ENCODE data around the gene MTPN. TPM values are rescaled to one million over a fixed set of nuclear protein-coding genes. Genes with fewer than 3 reads are reported as not detected.
A peak's percentile ranks its signal among the peaks of the same experiment; 100 is the strongest.

The MTPN gene, protein sequence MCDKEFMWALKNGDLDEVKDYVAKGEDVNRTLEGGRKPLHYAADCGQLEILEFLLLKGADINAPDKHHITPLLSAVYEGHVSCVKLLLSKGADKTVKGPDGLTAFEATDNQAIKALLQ
- total RNA-seq, result 112 to 115 TPM (median 114 TPM) in 3 replicates

DNA sequence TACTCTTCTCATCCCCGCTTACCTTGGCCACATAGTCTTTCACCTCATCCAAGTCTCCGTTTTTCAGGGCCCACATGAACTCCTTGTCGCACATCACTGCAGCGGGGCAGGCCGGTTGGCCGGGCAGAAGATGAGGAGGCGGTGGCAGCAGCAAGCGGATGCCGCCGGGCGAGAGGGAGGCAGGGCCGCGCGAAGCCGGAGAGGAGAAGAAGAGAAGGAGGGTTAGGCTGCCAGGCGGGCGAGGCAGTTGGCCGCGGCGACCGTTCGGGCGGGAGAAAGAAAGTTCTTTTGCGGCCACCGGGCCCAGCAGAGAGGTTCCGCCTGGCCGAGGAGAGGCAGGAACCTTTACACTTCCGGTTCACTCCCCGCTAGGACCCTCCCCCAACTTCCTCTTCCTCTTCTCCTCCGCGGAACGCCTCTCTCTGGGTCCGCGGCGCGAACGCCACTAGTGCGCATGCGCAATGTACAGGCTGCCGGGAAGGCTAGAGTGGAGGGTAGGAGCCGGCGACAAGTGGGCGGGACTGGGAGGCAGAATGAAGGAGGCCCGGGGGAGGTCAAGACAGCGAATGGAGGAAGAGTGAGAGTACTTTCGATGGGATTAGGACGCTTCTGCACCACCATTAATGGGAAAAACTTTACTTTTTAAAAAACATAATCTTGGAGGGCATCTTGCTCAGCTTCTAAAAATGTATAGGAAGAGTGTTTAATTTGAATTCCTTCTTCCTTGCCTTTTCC is at the start of gene MTPN:
MTPN (minus strand) TSS at position 353 of the 735 bp plus-strand sequence; CDS start at position 94, 259 bp downstream.
- Mint-ChIP-seq H3K4me3 (peak within 1 kb of the TSS; percentile 98), H3K4me1 (peaks cover 34% of the 10 kb centered on the region), H3K9me3 (no peaks in the 10 kb centered on the region), H3K36me3 (no peaks in the 10 kb centered on the region), H3K27me3 (ENCODE audit: low read depth) (no peaks in the 10 kb centered on the region), H3K27ac (peak within 1 kb of the TSS; percentile 84)
- TF ChIP-seq, protein P1, sequence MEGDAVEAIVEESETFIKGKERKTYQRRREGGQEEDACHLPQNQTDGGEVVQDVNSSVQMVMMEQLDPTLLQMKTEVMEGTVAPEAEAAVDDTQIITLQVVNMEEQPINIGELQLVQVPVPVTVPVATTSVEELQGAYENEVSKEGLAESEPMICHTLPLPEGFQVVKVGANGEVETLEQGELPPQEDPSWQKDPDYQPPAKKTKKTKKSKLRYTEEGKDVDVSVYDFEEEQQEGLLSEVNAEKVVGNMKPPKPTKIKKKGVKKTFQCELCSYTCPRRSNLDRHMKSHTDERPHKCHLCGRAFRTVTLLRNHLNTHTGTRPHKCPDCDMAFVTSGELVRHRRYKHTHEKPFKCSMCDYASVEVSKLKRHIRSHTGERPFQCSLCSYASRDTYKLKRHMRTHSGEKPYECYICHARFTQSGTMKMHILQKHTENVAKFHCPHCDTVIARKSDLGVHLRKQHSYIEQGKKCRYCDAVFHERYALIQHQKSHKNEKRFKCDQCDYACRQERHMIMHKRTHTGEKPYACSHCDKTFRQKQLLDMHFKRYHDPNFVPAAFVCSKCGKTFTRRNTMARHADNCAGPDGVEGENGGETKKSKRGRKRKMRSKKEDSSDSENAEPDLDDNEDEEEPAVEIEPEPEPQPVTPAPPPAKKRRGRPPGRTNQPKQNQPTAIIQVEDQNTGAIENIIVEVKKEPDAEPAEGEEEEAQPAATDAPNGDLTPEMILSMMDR (IDR thresholded peaks at IDR 0.05; ENCODE audit: unreplicated experiment), result no peak
- peak; percentile 91 to 97 for DNase-seq (ENCODE audit: low spot score in 2 of 2, unreplicated experiment in 2 of 2)

- Mint-ChIP-seq H3K9me3 (peaks cover 25% of the 10 kb centered on the region), H3K36me3 (peaks cover 5% of the 10 kb centered on the region), H3K4me1 (peaks cover 37% of the 10 kb centered on the region), H3K4me3 (no peak overlapping the region), H3K27ac (peak overlapping the region; percentile 71), H3K27me3 (ENCODE audit: low read depth) (no peaks in the 10 kb centered on the region)
- DNase-seq (ENCODE audit: low spot score in 2 of 2, unreplicated experiment in 2 of 2), result no peak
- TF ChIP-seq, protein P1 (IDR thresholded peaks at IDR 0.05; ENCODE audit: unreplicated experiment), result no peak
Observed at GRCh38 chr7:136026209-136026608, 49.0 kb upstream of the MTPN start.

- peaks cover 3% of the 10 kb centered on the region for H3K36me3 Mint-ChIP-seq
- TF ChIP-seq, protein P1 (IDR thresholded peaks at IDR 0.05; ENCODE audit: unreplicated experiment), result no peak
- DNase-seq (ENCODE audit: low spot score in 2 of 2, unreplicated experiment in 2 of 2), result no peak
- peaks cover 21% of the 10 kb centered on the region for H3K9me3 Mint-ChIP-seq
- no peak overlapping the region for H3K4me3 Mint-ChIP-seq
- peak overlapping the region; percentile 40 for H3K27ac Mint-ChIP-seq
- H3K27me3 Mint-ChIP-seq (ENCODE audit: low read depth), result no peaks in the 10 kb centered on the region
- H3K4me1 Mint-ChIP-seq, result peaks cover 23% of the 10 kb centered on the region
Observed at GRCh38 chr7:136023134-136023869, 46.1 kb upstream of the MTPN start.

GRCh38 chr7:136020556-136020955 is 43.4 kb upstream of the MTPN start:
- H3K36me3 Mint-ChIP-seq, result no peaks in the 10 kb centered on the region
- H3K4me3 Mint-ChIP-seq, result no peak overlapping the region
- H3K27ac Mint-ChIP-seq, result no peak overlapping the region

GRCh38 chr7:136018104-136018503 is 40.9 kb upstream of the MTPN start:
- Mint-ChIP-seq H3K4me3 (no peak overlapping the region), H3K27me3 (ENCODE audit: low read depth) (no peaks in the 10 kb centered on the region), H3K27ac (no peak overlapping the region), H3K4me1 (peaks cover 8% of the 10 kb centered on the region), H3K9me3 (peaks cover 5% of the 10 kb centered on the region), H3K36me3 (no peaks in the 10 kb centered on the region)
- no peak for DNase-seq (ENCODE audit: low spot score in 2 of 2, unreplicated experiment in 2 of 2)
- TF ChIP-seq, protein P1 (IDR thresholded peaks at IDR 0.05; ENCODE audit: unreplicated experiment), result no peak

More at GRCh38 chr7:136020556-136020955, 43.4 kb upstream of the MTPN start:
- Mint-ChIP-seq H3K4me1 (peaks cover 9% of the 10 kb centered on the region), H3K9me3 (peaks cover 11% of the 10 kb centered on the region), H3K27me3 (ENCODE audit: low read depth) (no peaks in the 10 kb centered on the region)
- DNase-seq (ENCODE audit: low spot score in 2 of 2, unreplicated experiment in 2 of 2), result no peak
- TF ChIP-seq, protein P1 (IDR thresholded peaks at IDR 0.05; ENCODE audit: unreplicated experiment), result no peak

Data from mesothelial cell of epicardium (in vitro differentiated cells).